Activated CD8-positive, alpha-beta memory T cell treated with anti-CD3 and anti-CD28 coated beads for 1 hour (primary cell): ENCODE measurements around the gene LRMDA.

Source experiments
- DNase-seq, 2 donors: peaks; one replicate each; pipeline ENCODE4 v3.0.0-alpha.2; 2020; ENCODE audit warnings: low read depth in 1 of 2; ENCODE audit errors: extremely low read depth in 1 of 2

The LRMDA gene

GRCh38 chr10:75401569-75402485 is 29.6 kb upstream of the LRMDA start, which contains the start of gene ZNF503:
ZNF503 (minus strand) TSS chr10:75401764; CDS start chr10:75401419, 345 bp downstream.
- DNase-seq: no peak

- DNase-seq: no peak
These were observed 28.8 kb upstream of the LRMDA start for GRCh38 chr10:75402486-75403143.

DNA sequence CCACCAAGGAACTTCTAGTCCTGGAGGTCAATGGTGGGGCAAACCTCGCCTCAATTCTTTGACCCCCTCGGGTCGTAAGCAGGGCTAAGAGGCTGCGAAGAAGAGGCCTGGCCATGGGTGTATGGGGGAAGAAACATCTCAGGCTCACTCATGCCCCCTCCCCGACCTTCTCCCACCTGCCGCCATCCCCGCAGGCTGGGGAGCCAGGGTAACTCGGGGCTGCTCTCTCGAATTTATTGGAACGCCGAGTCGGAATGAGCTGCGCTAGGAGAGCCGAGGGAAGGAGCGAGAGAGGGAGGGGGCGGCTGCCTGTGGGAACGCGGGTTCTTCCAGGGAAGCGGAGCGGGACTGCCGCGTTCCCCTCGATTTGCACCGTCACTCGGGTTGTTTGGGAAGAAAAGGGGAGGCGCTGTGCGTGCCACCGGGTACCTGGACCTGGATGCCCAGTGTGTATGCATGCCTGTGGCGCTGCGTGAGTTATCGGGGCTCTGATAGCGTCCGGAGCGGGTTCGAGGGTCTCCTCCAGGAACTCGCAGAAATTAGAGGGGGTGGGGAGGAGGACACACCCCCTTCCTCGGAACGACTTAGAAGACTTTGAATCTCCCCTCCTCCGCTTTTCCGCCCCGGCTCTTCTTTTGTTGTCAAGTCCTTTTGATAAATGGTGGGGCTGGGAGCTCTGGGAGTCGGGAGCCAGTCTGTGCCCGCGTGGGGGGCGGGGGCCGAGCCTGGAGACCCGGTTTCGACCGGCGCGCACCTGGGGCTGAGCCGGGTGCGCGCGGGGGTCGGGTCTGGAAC is 28.1 kb upstream of the LRMDA start:
- DNase-seq: no peak

GRCh38 chr10:75403939-75404814 is 27.2 kb upstream of the LRMDA start:
- DNase-seq: no peak

GRCh38 chr10:75404815-75405597 is 26.4 kb upstream of the LRMDA start:
- no peak for DNase-seq

DNA sequence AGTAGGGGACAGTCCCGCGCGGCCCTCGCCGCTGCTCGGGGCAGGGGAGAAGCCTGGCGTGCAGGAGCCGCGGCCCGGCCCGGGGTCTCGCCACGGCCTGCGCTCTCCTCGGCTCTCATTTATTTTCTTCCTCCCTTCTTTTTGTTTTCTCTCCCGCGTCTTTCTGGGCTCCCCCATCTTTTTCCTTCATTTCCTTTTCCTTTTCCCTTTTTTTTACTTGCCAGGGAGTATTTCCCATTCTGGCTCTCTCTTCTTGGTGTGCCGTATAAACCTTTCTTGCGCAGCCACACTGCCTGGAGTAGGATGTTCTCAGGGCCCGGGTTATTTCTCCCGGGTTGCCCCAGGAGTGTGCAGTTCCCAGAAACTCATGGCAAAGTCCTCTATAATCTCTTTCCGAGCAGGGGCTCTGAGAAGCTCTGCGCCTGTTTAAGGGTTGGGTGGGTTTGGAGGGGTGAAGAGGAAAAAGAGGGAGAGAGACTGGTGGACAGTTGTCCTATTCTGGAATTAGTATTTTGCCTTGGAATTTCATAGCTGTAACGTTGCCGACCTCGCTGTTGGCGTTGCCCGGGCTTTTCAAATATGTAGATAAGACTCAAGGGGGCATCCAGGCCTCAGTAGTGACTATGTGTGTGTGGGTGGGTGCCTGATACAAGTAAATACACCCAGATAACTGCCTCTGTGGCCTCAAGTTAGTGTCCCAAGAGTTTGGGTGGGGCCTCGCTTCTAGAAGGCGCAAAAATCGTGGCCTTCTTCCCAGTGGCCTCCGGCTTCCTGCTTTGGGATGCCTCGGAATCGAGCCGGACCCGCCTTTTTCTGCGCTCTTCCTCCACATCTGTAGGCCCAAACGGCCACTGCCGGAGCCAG is 25.6 kb upstream of the LRMDA start:
- DNase-seq: no peak

DNA sequence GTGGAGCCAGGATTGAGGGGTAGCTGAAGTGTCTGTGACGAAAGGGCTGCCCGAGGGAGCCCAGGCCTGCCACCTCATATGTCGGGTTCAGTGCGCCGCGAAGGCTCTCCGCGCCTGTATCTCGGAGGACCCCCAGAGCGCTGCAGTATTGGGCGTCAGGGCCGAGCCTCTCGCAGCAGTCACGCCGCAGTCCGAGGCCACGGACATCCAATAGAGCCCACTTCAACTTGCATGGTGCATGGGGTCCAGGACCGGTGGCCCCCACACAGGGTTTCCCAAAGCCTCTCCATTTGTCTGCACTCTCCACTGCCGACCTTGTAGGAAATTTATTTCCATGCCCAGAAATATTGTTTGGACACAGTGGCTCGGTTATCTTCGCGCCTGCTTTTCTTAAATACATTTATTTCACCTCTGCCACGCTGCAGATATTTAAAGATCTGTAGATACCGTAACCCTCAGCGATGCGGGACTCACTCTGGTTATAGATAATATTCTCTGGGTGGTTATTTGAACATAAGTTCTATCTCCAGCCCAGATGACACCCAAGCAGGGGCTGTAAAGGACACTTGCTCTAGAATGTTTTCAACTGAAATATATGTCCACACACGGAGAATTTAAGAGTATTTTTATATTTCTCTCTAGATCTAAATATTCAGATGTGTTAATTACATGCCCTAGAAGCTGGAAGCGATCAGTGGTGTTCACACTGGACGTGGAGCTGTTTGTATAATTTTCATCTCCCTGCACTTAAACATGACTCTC is 24.8 kb upstream of the LRMDA start:
- DNase-seq: no peak

DNA sequence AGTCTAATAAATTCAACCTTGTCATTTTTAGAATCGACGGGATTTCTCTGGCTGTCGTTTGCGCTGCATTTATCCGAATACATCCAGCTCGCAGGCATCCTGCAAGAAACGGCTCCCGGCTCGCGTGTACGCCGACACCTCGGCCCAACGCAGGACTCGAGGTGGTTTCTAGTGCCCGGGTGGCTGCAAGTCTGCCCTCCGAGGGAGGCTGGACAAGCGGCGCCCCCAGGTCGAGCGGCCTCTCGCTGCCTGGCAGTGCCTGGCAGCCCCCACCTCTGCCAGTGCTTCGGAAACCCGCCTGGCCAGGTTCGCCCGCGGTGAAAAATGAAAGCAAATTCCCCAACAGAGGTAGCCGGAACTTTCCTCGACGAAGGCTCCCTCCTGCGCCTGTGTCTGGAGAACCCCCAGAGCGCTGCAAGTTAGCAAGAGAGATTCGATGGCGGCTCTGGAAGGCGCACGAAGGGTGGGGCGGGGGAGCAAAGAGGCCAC is 24.2 kb upstream of the LRMDA start:
- DNase-seq: no peak

- no peak for DNase-seq
These were observed 23.5 kb upstream of the LRMDA start for GRCh38 chr10:75407713-75408508.

DNA sequence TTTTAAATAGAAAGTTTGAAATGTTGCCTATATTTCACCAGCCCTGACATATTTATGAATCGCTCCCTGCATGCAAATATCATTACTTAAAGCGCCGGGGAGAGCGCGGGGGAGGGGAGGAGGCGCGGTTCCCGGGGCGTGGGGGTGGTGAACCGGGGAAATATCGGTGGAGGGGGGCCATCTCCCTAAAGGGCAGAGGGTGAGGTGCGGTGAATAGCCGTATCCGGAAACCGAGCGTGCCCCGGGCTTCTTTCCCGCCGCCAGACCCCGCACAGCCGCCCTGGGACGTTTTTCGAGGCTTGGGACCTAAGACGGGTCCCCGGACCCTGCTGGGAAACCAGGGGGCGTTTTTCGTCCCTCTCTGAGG is 22.9 kb upstream of the LRMDA start:
- no peak for DNase-seq

DNA sequence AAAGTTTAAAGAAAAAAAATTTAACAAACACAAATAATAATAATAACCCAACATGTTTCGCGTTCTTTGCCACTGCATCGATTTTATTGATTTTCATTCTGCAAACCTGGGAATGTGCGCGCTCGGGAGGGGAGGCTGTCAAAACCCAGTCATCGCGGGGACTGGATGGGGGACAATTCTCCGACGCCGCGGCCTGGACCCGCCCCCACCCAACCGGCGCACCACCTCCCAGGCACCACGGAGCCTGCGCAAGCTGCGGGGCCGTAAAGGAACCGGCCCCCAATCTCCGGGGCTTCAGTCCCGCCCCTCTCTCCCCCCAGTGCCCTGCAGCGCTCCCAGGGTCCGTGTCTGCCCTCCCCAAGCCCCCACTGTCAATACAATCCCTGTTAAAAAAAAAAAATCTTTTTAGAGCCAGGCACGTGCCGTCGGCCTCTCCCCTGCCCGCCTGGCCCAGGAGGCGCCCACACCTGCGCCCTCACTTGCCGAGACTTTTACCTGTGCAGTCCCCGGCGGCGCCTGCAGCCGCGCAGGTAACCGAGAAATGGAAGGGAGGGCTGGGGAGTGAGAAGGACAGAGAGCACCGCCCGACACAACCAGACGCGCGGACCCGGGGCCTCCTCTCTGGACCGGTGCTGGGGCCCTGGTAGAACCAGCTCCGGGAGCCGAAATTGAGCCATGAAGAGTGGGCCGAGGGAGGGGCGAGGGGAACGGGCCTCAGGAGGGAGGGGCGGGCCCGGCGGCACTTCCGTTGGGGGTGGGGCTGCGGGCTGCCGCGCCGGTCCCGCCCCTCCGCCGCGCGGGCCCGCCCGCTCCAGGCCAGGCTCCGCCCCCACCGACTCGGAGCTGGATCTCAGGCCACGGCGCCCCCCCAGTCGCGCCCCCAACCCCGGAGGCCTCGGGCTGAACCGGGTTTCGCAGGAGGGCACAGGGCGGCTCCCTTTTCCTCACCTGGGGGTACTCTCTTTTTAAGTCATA is 22.2 kb upstream of the LRMDA start:
- no peak for DNase-seq

- no peak for DNase-seq
These were observed 21.1 kb upstream of the LRMDA start for GRCh38 chr10:75410132-75411005.

DNA sequence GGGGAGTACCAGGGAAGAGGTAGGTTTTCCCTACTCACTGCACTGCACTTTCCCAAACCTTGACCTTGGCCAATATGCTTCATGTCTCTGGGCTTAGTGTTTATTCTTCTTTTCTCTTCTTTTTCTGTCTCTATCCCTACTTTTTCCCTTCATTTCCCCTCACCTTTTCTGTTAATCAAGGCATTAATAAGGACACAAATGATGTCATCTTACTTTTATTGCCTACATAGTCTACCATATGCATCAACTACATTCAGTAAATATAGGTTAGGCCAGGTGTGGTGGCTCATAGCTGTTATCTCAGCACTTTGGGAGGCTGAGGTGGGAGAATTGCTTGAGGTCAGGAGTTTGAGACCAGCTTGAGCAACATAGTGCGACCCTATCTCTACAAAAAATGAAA is 16.9 kb upstream of the LRMDA start:
- DNase-seq: no peak

DNA sequence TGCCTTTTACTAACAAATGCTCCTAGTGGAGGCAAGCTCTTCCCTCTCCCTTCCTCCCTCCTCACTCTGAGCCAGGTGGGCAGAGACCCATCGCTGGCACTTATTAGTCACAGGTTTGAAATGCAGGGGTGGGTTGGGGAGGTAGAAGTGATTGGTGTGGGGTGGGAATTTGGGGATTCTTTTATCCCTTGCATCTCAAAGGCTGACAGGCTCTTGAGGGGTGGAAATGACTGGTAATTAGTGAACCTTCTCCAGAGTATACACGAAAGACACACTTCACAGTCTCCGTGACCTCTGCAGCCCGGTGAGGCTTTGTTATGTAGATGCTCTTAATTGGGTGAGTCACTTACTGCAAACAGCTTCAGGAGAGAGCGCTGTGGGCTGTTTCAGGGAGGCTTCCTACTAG is 13.9 kb upstream of the LRMDA start:
- DNase-seq: no peak

DNA sequence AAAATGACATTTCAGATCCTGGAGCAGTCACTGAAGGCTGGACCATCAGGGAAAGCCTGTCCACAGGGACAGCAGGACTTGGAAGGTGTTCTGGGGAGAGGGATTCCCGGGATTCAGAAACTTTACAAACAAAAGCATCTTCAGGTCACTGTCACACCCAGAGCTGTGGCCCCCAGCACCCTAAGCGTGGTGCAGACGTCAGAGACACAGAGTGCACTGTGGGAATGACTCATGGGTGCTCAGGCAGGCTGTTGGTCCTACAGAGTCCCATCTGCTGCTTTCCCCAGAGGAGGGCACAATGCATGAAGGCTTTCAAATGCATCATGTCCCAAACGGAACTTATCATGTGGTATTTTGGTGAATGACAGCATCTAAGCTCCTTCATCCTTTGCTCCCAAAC is 13.1 kb upstream of the LRMDA start:
- no peak for DNase-seq
